Measurements from ENCODE around the gene TNFRSF19. TPM values are rescaled to one million over a fixed set of nuclear protein-coding genes. Genes with fewer than 3 reads are reported as not detected.

The TNFRSF19 gene
- total RNA-seq, 1 experiment from 2014 or later, result 63.4 TPM

GRCh38 chr13:23666582-23666981, 96.4 kb downstream of the TNFRSF19 start:
- Mint-ChIP-seq H3K4me1 (ENCODE audit: low read depth, unreplicated experiment) (no peaks in the 10 kb centered on the region), H3K27me3 (ENCODE audit: insufficient read depth, unreplicated experiment) (no peaks in the 10 kb centered on the region), H3K36me3 (ENCODE audit: insufficient read depth, unreplicated experiment) (peaks cover 81% of the 10 kb centered on the region), H3K4me3 (ENCODE audit: unreplicated experiment) (no peak overlapping the region), H3K27ac (ENCODE audit: unreplicated experiment) (no peak overlapping the region), H3K9me3 (ENCODE audit: unreplicated experiment) (peaks cover 10% of the 10 kb centered on the region)
- H3K9me3 ChIP-seq, result no peaks in the 10 kb centered on the region
- ChIA-PET POLR2A (no interaction called here), CTCF (interaction anchor here (1.6 kb wide), 1 partner anchor 12 kb away, joined by 5 read pairs; no protein-coding TSS in a partner anchor)
- no peak for DNase-seq
- H3K4me3 ChIP-seq (ENCODE audit: low read depth, low read length), result no peak overlapping the region
- TF ChIP-seq CTCF (IDR thresholded peaks at IDR 0.05; ENCODE audit: insufficient read depth in 1 of 2, low read depth in 1 of 2, low read length in 1 of 2, severe bottlenecking in 1 of 2, unreplicated experiment in 1 of 2), result no peak
- intact Hi-C loops (cut with micrococcal nuclease; ENCODE audit: unreplicated experiment), result no loop called here
- no TSS peak for BruUV-seq (replicated peaks)
- H3K27me3 ChIP-seq (replicated peaks; ENCODE audit: control insufficient read depth, insufficient read depth, low read length), result no peaks in the 10 kb centered on the region
- no peaks in the 10 kb centered on the region for H3K4me1 ChIP-seq
- H3K36me3 ChIP-seq (ENCODE audit: control insufficient read depth, insufficient read depth, low read length), result peaks cover 3% of the 10 kb centered on the region

- intact Hi-C loops (cut with micrococcal nuclease; ENCODE audit: unreplicated experiment), result no loop called here
- no peaks in the 10 kb centered on the region for H3K27me3 Mint-ChIP-seq (ENCODE audit: insufficient read depth, unreplicated experiment)
- no peaks in the 10 kb centered on the region for H3K4me1 ChIP-seq
- no peaks in the 10 kb centered on the region for H3K9me3 Mint-ChIP-seq (ENCODE audit: unreplicated experiment)
- no peak overlapping the region for H3K4me3 Mint-ChIP-seq (ENCODE audit: unreplicated experiment)
- H3K36me3 Mint-ChIP-seq (ENCODE audit: insufficient read depth, unreplicated experiment), result peaks cover 81% of the 10 kb centered on the region
- CTCF ChIA-PET, result interaction anchor here (1.6 kb wide), 1 partner anchor 13 kb away, joined by 5 read pairs; no protein-coding TSS in a partner anchor
- no peaks in the 10 kb centered on the region for H3K4me1 Mint-ChIP-seq (ENCODE audit: low read depth, unreplicated experiment)
- no peak overlapping the region for H3K4me3 ChIP-seq (ENCODE audit: low read depth, low read length)
- no peak for DNase-seq
- no TSS peak for BruUV-seq (replicated peaks)
- no peak overlapping the region for H3K27ac Mint-ChIP-seq (ENCODE audit: unreplicated experiment)
- H3K9me3 ChIP-seq, result no peaks in the 10 kb centered on the region
- POLR2A ChIA-PET, result no interaction called here
- TF ChIP-seq CTCF (IDR thresholded peaks at IDR 0.05; ENCODE audit: insufficient read depth in 1 of 2, low read depth in 1 of 2, low read length in 1 of 2, severe bottlenecking in 1 of 2, unreplicated experiment in 1 of 2), result peak in 1 of 2 experiments; percentile 3
- no peaks in the 10 kb centered on the region for H3K27me3 ChIP-seq (replicated peaks; ENCODE audit: control insufficient read depth, insufficient read depth, low read length)
- H3K36me3 ChIP-seq (ENCODE audit: control insufficient read depth, insufficient read depth, low read length), result peaks cover 3% of the 10 kb centered on the region
Measured at GRCh38 chr13:23667750-23668149, 97.5 kb downstream of the TNFRSF19 start.

GRCh38 chr13:23668562-23668961, 98.3 kb downstream of the TNFRSF19 start:
- Histone ChIP-seq H3K27me3 (replicated peaks; ENCODE audit: control insufficient read depth, insufficient read depth, low read length) (no peaks in the 10 kb centered on the region), H3K9me3 (no peaks in the 10 kb centered on the region), H3K4me1 (no peaks in the 10 kb centered on the region), H3K36me3 (ENCODE audit: control insufficient read depth, insufficient read depth, low read length) (peaks cover 3% of the 10 kb centered on the region), H3K4me3 (ENCODE audit: low read depth, low read length) (no peak overlapping the region)
- POLR2A ChIA-PET, result no interaction called here
- Mint-ChIP-seq H3K27ac (ENCODE audit: unreplicated experiment) (no peak overlapping the region), H3K9me3 (ENCODE audit: unreplicated experiment) (no peaks in the 10 kb centered on the region), H3K4me3 (ENCODE audit: unreplicated experiment) (no peak overlapping the region), H3K36me3 (ENCODE audit: insufficient read depth, unreplicated experiment) (peaks cover 75% of the 10 kb centered on the region), H3K4me1 (ENCODE audit: low read depth, unreplicated experiment) (no peaks in the 10 kb centered on the region), H3K27me3 (ENCODE audit: insufficient read depth, unreplicated experiment) (no peaks in the 10 kb centered on the region)
- no TSS peak for BruUV-seq (replicated peaks)
- intact Hi-C loops (cut with micrococcal nuclease; ENCODE audit: unreplicated experiment), result no loop called here
- TF ChIP-seq CTCF (IDR thresholded peaks at IDR 0.05; ENCODE audit: insufficient read depth in 1 of 2, low read depth in 1 of 2, low read length in 1 of 2, severe bottlenecking in 1 of 2, unreplicated experiment in 1 of 2), result no peak
- CTCF ChIA-PET, result no interaction called here
- no peak for DNase-seq
